ENCODE measurements around the gene SOHLH1.

Gene SOHLH1

GRCh38 chr9:135655317-135655716, 44.0 kb downstream of the SOHLH1 start:
- no peak for DNase-seq

- no peak for DNase-seq
These were observed 48.9 kb downstream of the SOHLH1 start for GRCh38 chr9:135650408-135650807.

- no peak for DNase-seq
These were observed 49.8 kb downstream of the SOHLH1 start for GRCh38 chr9:135649508-135649907.

GRCh38 chr9:135648494-135649410, 50.5 kb downstream of the SOHLH1 start:
- no peak for DNase-seq

GRCh38 chr9:135647884-135648283, 51.4 kb downstream of the SOHLH1 start:
- DNase-seq: no peak

GRCh38 chr9:135644631-135645218, 54.6 kb downstream of the SOHLH1 start:
- no peak for DNase-seq

Measured in NCI-H146 (cell line).